ELR (cell line): ENCODE measurements around the gene LTB4R.
"Not testable (repeated sequence)": the region's sequence is repeated elsewhere in the genome, so short reads cannot be mapped to it uniquely, and the experiment has no call there.

Experiments
- DNase-seq: peaks from one replicate; pipeline ENCODE4 v3.0.0-alpha.2; 2015; ENCODE audit warnings: low read depth

The LTB4R gene

DNA sequence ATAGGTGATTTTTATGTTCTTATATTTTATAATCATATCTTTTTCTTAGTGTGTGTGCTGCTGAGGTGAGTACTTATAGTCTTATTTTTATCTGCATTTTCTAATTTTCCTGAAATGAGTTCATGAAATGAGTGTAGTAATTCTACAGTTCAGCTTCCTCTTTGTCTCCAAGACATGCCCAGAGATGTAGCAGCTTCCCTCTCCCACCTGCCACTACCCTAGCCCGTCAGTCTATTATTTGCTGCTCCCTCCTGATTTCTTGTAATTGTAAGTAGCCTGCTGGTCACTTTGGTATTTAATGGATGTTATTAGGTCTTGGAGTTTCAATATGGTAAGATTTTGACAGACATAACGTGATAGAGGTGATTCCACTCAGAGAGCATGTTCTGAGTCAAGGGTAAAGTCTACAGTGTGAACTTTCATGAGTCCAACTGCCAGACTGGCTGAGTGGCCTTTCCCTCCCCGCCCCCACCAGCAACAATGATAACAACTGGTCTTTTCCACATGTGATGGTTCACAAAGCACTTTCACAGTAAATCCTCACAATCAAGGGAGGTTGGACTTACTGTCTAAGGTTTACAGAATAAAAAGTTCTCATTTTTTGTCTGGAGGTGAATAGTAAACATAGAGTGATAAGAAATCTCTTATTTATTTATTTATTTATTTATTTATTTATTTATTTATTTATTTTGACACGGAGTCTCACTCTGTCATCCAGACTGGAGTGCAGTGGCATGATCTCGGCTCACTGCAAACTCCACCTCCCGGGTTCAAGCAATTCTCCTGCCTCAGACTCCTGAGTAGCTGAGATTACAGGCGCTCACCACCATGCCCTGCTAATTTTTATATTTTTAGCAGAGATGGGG lies 32.7 kb downstream of the LTB4R start:
- no peak for DNase-seq

DNA sequence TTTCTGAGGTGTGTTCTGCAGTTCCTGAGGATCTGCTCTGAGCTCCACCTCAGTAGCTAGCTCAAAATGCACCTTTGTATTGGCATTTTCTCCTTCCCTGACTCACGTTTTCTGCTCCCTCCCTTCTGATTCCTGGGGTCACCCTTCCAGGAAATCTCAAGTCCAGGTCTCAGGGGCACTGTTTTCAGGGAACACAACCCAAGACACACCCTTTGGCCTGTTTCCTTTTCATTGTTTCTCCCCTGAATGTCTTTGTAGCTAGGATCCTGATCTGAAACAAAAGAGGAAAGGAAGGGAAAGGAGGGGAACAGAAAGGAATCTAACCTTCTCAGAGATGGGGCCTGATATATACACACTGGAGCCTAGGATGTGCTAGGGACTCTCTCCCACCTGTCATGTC lies 35.8 kb downstream of the LTB4R start:
- DNase-seq, result no peak

GRCh38 chr14:24348186-24348585 lies 36.9 kb downstream of the LTB4R start:
- DNase-seq, result no peak

DNA sequence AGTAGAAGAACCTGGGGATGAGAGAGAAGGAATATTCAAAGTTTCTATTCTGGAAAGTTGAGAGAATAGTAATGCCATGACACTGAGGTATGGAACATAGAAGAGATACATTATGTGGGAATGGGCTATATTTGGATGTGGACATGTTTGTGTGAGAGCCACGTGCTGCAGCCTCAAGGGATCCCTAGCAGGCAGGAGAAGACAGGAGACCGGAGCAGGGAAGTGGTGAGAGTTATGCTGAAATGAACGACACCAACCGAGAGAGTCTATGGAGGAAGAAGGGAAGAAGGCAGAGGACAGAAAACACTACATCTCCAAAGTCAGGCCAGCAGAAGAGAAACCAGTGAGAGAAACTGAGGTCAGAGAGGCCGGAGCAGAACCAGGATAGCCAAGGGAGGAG lies 38.4 kb downstream of the LTB4R start:
- DNase-seq, result no peak

DNA sequence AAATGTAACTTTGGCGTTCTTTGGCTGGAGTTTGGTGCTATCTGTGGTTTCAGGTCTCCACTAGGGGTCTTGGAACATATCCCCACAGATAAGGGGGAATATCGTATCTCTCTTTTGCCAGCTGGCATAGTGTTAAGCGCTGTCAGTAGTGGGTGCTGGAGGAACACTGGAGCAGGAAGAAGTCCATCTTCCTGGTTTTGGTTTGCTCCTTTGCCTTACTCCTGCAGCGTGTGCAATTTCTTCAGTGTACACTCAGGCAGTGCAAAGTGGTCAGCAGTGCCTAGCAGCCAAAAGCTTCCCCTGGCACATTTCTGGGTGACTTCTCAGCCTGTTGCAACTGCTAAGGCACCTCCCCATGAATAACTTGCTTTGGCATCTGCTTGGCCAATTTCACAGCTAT lies 40.2 kb downstream of the LTB4R start:
- no peak for DNase-seq

GRCh38 chr14:24353559-24354481 lies 42.5 kb downstream of the LTB4R start:
- DNase-seq, result peak; percentile 63

DNA sequence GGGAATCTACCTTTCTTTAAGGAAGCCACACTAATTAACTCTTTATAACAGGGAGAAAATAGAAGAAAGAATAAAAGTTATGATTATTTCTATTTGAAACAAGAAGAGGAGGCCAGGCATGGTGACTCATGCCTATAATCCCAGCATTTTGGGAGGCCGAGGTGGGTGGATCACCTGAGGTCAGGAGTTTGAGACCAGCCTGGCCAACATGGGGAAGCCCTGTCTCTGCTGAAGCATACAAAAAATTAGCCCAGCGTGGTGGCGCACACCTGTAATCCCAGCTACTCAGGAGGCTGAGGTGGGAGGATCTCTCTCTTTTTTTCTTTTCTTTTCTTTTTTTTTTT lies 43.2 kb downstream of the LTB4R start:
- not testable (repeated sequence) for DNase-seq

GRCh38 chr14:24355009-24355408 lies 43.7 kb downstream of the LTB4R start:
- DNase-seq, result no peak

DNA sequence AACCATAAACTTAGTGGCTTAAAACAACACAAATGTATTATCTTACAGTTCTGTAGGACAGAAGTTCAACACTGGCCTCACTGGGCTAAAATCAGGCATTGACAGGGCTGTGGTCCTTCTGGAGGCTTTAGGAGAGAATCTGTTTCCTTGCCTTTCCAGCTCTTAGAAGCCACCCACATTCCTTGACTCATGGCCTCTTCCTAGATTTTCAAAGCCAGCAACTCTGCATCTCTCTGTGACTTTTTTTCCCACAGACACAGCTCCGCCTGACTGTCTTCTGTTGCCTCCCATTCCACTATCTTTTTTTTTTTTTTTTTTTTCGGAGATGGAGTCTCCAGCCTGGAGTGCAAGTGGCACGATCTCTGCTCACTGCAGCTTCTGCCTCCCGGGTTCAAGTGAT lies 44.9 kb downstream of the LTB4R start:
- DNase-seq, result no peak

GRCh38 chr14:24360281-24360680 lies 49.0 kb downstream of the LTB4R start:
- DNase-seq, result no peak

DNA sequence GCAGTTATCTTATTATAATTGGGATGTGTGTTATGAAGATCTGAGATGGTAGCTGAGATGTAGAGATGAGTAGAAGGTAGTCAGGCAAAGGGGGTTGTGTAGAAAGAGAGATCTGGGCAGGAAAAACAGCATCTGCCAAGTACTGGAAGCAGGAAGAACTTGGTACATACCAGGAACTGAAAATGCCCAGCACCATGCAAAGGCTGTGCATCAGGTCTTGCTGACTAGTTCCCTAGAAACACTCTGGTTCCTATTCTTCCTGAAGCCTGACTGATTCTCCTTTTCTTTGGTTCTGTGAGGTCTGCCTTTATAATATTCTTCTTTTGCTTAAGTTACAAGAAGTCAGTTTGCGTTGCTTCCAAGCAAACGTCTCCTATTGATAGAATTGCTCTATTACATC lies 50.0 kb downstream of the LTB4R start:
- no peak for DNase-seq

DNA sequence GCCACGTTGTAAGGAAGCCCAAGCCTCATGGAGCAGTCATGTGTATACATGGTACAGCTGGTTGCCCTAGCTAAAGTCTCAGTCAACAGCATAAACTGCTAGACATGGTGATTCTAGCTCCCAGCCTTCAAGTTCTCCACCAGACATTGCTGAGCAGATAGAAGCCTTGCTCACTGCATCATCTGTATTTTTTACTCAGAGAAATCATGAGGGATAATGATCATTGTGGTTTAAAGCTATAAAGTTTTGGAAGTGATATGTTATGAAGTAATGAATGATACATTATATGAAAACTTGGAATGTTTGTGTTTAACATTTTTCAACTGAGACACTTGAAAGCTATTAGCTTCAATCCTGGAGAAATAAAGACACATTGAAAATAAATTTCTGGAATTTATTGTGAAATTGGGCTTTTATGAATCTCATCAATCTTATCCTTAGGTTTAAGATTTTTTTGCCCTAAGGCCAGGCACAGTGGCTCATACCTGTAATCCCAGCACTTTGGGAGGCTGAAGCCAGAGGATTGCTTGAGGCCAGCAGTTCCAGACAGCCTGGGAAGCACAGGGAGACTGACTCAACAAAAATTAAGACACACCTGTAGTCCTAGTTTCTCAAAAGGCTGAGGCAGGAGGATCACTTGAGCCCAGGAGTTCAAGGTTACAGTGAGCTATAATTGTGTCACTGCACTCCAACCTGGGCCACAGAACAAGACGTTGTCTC lies 51.1 kb downstream of the LTB4R start:
- peak; percentile 29 for DNase-seq

DNA sequence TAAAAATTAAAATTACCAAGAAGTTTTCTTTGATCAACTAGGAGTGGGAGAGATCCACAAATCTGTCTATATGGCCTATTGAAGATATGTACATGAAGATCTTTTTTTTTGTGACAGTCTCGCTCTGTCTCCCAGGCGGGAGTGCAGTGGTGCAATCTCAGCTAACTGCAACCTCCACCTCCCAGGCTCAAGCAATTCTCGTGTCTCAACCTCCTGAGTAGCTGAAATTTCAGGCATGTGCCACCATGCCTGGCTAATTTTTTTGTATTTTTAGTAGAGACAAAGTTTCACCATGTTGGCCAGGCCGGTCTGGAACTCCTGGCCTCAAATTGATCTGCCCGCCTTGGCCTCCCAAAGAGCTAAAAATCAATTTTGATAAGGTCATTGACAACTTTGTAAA lies 52.1 kb downstream of the LTB4R start:
- no peak for DNase-seq

DNA sequence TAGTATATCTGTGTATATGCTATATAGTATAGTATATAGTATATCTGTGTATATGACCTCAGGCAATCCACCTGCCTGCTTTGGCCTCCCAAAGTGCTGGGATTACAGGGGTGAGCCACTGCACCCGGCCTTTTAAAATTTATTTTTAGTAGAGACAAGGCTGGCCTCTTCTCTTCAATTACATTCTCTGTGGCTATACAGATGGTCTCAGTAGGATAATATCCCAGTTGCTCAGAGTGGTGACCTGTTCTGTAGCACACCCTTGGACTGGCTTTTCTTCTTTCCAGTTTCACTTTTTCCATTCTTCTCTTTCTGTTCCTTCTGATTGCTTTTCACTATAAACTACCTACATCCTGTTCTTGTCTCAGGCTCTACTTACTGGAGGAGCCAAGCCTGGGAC lies 53.5 kb downstream of the LTB4R start:
- no peak for DNase-seq

DNA sequence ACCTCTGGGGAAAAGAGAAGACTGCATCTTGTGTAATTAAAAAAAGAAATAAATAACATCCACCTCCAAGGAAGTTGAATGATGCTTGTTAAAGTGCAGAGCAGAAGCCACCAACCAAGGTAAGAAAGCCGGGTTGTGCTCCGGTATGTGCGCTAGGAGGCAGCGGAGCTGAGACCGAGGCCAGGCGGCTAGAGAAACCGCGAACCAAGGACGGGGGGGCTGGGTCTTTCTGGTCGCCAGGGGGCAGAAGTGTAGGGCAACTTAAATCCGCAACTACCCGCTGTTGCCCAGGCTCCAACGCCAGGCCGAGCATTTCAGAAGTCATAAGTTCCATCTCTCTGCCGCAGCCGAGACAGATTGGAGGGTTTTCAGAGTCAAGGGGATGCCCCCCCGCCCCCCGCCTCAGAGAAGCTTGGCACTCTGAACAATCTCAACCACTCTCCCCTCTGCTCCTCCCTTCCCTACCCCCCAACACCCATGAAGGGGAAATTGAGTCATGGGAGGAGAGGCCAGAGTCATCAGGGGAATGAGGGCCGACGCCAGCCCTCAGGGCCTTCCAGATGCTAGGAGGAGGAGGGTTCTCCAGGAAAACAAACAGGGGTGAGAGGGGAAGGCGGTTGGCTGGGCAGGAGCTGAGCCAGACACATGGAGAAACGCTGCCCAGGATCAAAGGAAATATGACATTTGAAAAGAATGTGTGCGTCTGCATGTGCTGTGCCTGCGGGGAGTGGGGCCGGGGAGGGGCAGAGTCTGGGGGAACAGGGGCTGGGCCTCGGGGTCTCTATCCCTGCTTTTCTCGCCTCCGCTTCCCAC lies 54.5 kb downstream of the LTB4R start:
- DNase-seq, result peak; percentile 91

GRCh38 chr14:24366413-24366720 lies 55.1 kb downstream of the LTB4R start:
- no peak for DNase-seq

GRCh38 chr14:24366721-24367513 lies 55.6 kb downstream of the LTB4R start:
- peak; percentile 88 for DNase-seq
